IMR-90 (cell line): Measurements from ENCODE around the gene MALRD1. TPM values are rescaled to one million over a fixed set of nuclear protein-coding genes. Genes with fewer than 3 reads are reported as not detected.

ENCODE experiments used
- ATAC-seq: fragments of 200-7000 bp; cut with Tn5 transposase; 2 replicates; pipeline ENCODE4 v1.9.1; 2020; ENCODE audit warnings: low read depth, mild to moderate bottlenecking, moderate library complexity
- BruUV-seq: library from RNA; stranded (reverse); fragments of 400-500 nt; replicated peaks from 2 replicates; lab custom pipeline; 2021; lab: Mats Ljungman, UMichigan
- CTCF ChIA-PET: fragments of 300-600 bp; formaldehyde crosslinking; extraction: SDS; loops from one replicate; lab custom pipeline; 2021; ENCODE audit warnings: antibody characterized with exemption; lab: Yijun Ruan, JAX
- POLR2A ChIA-PET: fragments of 300-600 bp; sonication (Branson Sonifier 250); formaldehyde crosslinking; loops from one replicate; lab custom pipeline; 2022; ENCODE audit warnings: antibody characterized with exemption; ENCODE audit not compliant: unreplicated experiment; lab: Charles Lee
- DNase-seq: peaks from one replicate; pipeline ENCODE4 v3.0.0; 2013
- H2AFZ ChIP-seq: replicated peaks from 2 replicates; pipeline ENCODE3; 2013; ENCODE audit warnings: low read length, mild to moderate bottlenecking; ENCODE audit not compliant: poor library complexity
- H2AK5ac ChIP-seq: 2 replicates; pipeline ENCODE4 v1.6.1; 2013; ENCODE audit warnings: low read depth, low read length, inconsistent platforms
- H2AK9ac ChIP-seq: replicated peaks from 2 replicates; pipeline ENCODE3; 2013; ENCODE audit warnings: mild to moderate bottlenecking, low read depth, low read length, moderate library complexity; ENCODE audit not compliant: poor library complexity
- H2BK120ac ChIP-seq: 2 replicates; pipeline ENCODE4 v1.6.1; 2013; ENCODE audit warnings: low read depth, low read length, inconsistent platforms
- H2BK15ac ChIP-seq: 3 replicates; pipeline ENCODE4 v1.6.1; 2013; ENCODE audit warnings: low read depth, low read length, inconsistent platforms
- H2BK20ac ChIP-seq: 2 replicates; pipeline ENCODE4 v1.6.1; 2013; ENCODE audit warnings: low read depth, mild to moderate bottlenecking, inconsistent platforms, low read length, moderate library complexity
- H2BK5ac ChIP-seq: 2 replicates; pipeline ENCODE4 v1.6.1; 2013; ENCODE audit warnings: mild to moderate bottlenecking, low read depth, low read length, inconsistent platforms; ENCODE audit not compliant: poor library complexity, severe bottlenecking
- H3K14ac ChIP-seq: replicated peaks from 2 replicates; pipeline ENCODE4 v1.6.1; 2013; ENCODE audit warnings: low read depth, low read length, inconsistent platforms
- H3K18ac ChIP-seq: 2 replicates; pipeline ENCODE4 v1.6.1; 2013; ENCODE audit warnings: low read depth, low read length, control low read depth
- H3K23ac ChIP-seq: 2 replicates; pipeline ENCODE4 v1.6.1; 2013; ENCODE audit warnings: low read depth, low read length, inconsistent platforms
- H3K27ac ChIP-seq: 2 replicates; pipeline ENCODE4 v1.5.1; 2013; ENCODE audit warnings: mild to moderate bottlenecking, control low read depth, low read length; ENCODE audit not compliant: insufficient read depth
- H3K27me3 ChIP-seq: 2 replicates; pipeline ENCODE4 v1.6.1; 2013; ENCODE audit warnings: low read length; ENCODE audit not compliant: control insufficient read depth, insufficient read depth
- H3K36me3 ChIP-seq: 2 replicates; pipeline ENCODE4 v1.6.1; 2013; ENCODE audit warnings: low read length, mixed read lengths; ENCODE audit not compliant: control insufficient read depth, insufficient read depth
- H3K4ac ChIP-seq: 2 replicates; pipeline ENCODE4 v1.6.1; 2013; ENCODE audit warnings: low read depth, low read length, inconsistent platforms
- H3K4me1 ChIP-seq: 2 replicates; pipeline ENCODE4 v1.6.1; 2013; ENCODE audit warnings: low read length, mixed read lengths; ENCODE audit not compliant: control insufficient read depth, insufficient read depth
- H3K4me2 ChIP-seq: 2 replicates; pipeline ENCODE4 v1.6.1; 2013; ENCODE audit warnings: low read depth, mild to moderate bottlenecking, control low read depth, low read length, moderate library complexity
- H3K4me3 ChIP-seq: 2 replicates; pipeline ENCODE4 v1.5.1; 2013; ENCODE audit warnings: low read depth, mild to moderate bottlenecking, control low read depth, low read length, moderate library complexity; ENCODE audit not compliant: insufficient read depth
- H3K56ac ChIP-seq: 2 replicates; pipeline ENCODE4 v1.6.1; 2013; ENCODE audit warnings: low read length, inconsistent platforms; ENCODE audit not compliant: insufficient read depth; ENCODE audit errors: extremely low read depth
- H3K79me1 ChIP-seq, 2 experiments: 2 replicates each; pipeline ENCODE4 v1.6.1; 2013; ENCODE audit warnings: low read length in 2 of 2, inconsistent platforms in 1 of 2, low read depth in 1 of 2
- H3K9ac ChIP-seq: 2 replicates; pipeline ENCODE4 v1.6.1; 2013; ENCODE audit warnings: low read depth, low read length, control low read depth
- H3K9me1 ChIP-seq: 2 replicates; pipeline ENCODE4 v1.6.1; 2013; ENCODE audit warnings: low read length, inconsistent platforms; ENCODE audit not compliant: insufficient read depth
- H3K9me3 ChIP-seq: 2 replicates; pipeline ENCODE4 v1.6.1; 2013; ENCODE audit warnings: low read length; ENCODE audit not compliant: control insufficient read depth, insufficient read depth
- H4K20me1 ChIP-seq: 2 replicates; pipeline ENCODE4 v1.6.1; 2013; ENCODE audit warnings: low read length, inconsistent platforms; ENCODE audit not compliant: insufficient read depth
- H4K5ac ChIP-seq: 2 replicates; pipeline ENCODE4 v1.6.1; 2013; ENCODE audit warnings: mild to moderate bottlenecking, low read depth, low read length, control low read depth
- H4K8ac ChIP-seq, 2 experiments: 2 replicates each; pipeline ENCODE4 v1.6.1; 2013; ENCODE audit warnings: low read depth in 2 of 2, low read length in 2 of 2, control low read depth in 1 of 2, inconsistent platforms in 1 of 2
- H4K91ac ChIP-seq: 2 replicates; pipeline ENCODE4 v1.6.1; 2013; ENCODE audit warnings: low read depth, low read length, inconsistent platforms; ENCODE audit not compliant: insufficient read depth
- BHLHE40 ChIP-seq: fragments of 150-350 bp; IDR thresholded peaks from 2 replicates; pipeline ENCODE4 v1.6.1; 2016; ENCODE audit warnings: mild to moderate bottlenecking, low read depth, low read length
- CEBPB ChIP-seq: IDR thresholded peaks from 2 replicates; pipeline ENCODE4 v1.6.1; 2012; ENCODE audit warnings: low read depth, low read length, improper control_type of control experiment
- CHD1 ChIP-seq: IDR thresholded peaks from 2 replicates; pipeline ENCODE4 v1.6.1; 2012; ENCODE audit warnings: low read depth, low read length, improper control_type of control experiment
- CTCF ChIP-seq: conservative IDR thresholded peaks from 2 replicates; pipeline ENCODE4 v1.5.1; 2012; ENCODE audit warnings: mild to moderate bottlenecking, low read depth, low read length, improper control_type of control experiment
- FOS ChIP-seq: fragments of 150-350 bp; IDR thresholded peaks from 2 replicates; pipeline ENCODE4 v1.6.1; 2016; ENCODE audit warnings: low read depth, low read length
- MXI1 ChIP-seq: IDR thresholded peaks from 2 replicates; pipeline ENCODE4 v1.6.1; 2012; ENCODE audit warnings: low read depth, mild to moderate bottlenecking, low read length, moderate library complexity, borderline replicate concordance
- NFE2L2 ChIP-seq: fragments of 150-350 bp; IDR thresholded peaks from 2 replicates; pipeline ENCODE4 v1.6.1; 2016; ENCODE audit warnings: low read depth, mild to moderate bottlenecking, low read length
- RAD21 ChIP-seq: IDR thresholded peaks from 2 replicates; pipeline ENCODE4 v1.6.1; 2012; ENCODE audit warnings: low read length, improper control_type of control experiment
- RFX5 ChIP-seq: IDR thresholded peaks from 2 replicates; pipeline ENCODE4 v1.8.0; 2012; ENCODE audit warnings: low read depth, mild to moderate bottlenecking, low read length, moderate library complexity
- WGBS, 2 experiments: methylation state at CpG; one replicate each; pipeline versions ENCODE4 v1.1.5 to v1.1.7; 2013; ENCODE audit warnings: missing lambda C conversion rate in 2 of 2; ENCODE audit not compliant: insufficient read length in 1 of 2; ENCODE audit errors: extremely low coverage in 2 of 2; 5-methylcytosine and 5-hydroxymethylcytosine counted together
- dilution Hi-C: fragments of 300-500 bp; cut with HindIII; formaldehyde crosslinking; loops from one replicate; pipeline ENCODE4 v1.14.3; 2018; ENCODE audit warnings: low sequenced_read_pairs; ENCODE audit not compliant: unreplicated experiment
- in situ Hi-C: fragments of 300-500 bp; cut with MboI; formaldehyde crosslinking; loops from 3 replicates; pipeline ENCODE4 v1.14.3; 2019; ENCODE audit warnings: low sequenced_read_pairs, inconsistent platforms, mixed read lengths
- intact Hi-C: fragments of 100-400 bp; cut with micrococcal nuclease; formaldehyde crosslinking; loops from 2 replicates; pipeline ENCODE4 v1.10.0; 2022
- polyA plus RNA-seq, 3 experiments: library from polyadenylated mRNA; depleted of rRNA; stranded (reverse); fragments of >200 nt; gene quantifications; 2 replicates each; pipeline ENCODE4 v1.2.3, GENCODE V29; 2012; ENCODE audit warnings: low replicate concordance in 1 of 3
- total RNA-seq: library from RNA; depleted of rRNA; stranded (reverse); fragments of >200 nt; gene quantifications from 2 replicates; pipeline ENCODE4 v1.2.3, GENCODE V29; 2012

MALRD1 gene
- total and polyA plus RNA-seq, 2 of the 4 experiments (the other 2 are of a cell fraction), result 0.34 to 1.1 TPM

GRCh38 chr10:19505320-19506312, 457.0 kb downstream of the MALRD1 start:
- Histone ChIP-seq H3K9me1 (no peaks in the 10 kb centered on the region), H4K91ac (no peak overlapping the region), H2BK15ac (no peak overlapping the region), H3K14ac (no peak overlapping the region), H2AK9ac (no peak overlapping the region), H4K20me1 (no peaks in the 10 kb centered on the region), H3K4me2 (no peak overlapping the region), H3K9me3 (no peaks in the 10 kb centered on the region), H3K4me1 (no peaks in the 10 kb centered on the region), H3K79me1 (no peaks in the 10 kb centered on the region), H4K8ac (no peak overlapping the region), H2BK120ac (no peak overlapping the region), H3K9ac (no peak overlapping the region), H3K4ac (no peak overlapping the region), H3K56ac (no peak overlapping the region), H3K18ac (no peak overlapping the region), H3K27ac (no peak overlapping the region), H3K23ac (no peak overlapping the region), H3K27me3 (no peaks in the 10 kb centered on the region), H2BK5ac (no peak overlapping the region), H2BK20ac (no peak overlapping the region), H3K36me3 (no peaks in the 10 kb centered on the region), H2AK5ac (no peak overlapping the region), H4K5ac (no peak overlapping the region), H3K4me3 (no peak overlapping the region), H2AFZ (no peak overlapping the region)
- ATAC-seq, result no peak
- ChIA-PET CTCF (no interaction called here), POLR2A (no interaction called here)
- 70% methylated on average over 2 of the region's 6 CpGs; no CpG with 5 or more reads in 1 of the 2 experiments for WGBS, 2 experiments
- in situ Hi-C loops (no loop called here), intact Hi-C loops (no loop called here), dilution Hi-C loops (no loop called here)
- no TSS peak for BruUV-seq
- no peak for DNase-seq
- TF ChIP-seq NFE2L2 (no peak), RAD21 (no peak), FOS (no peak), CEBPB (no peak), CHD1 (no peak), RFX5 (no peak), MXI1 (no peak), CTCF (no peak), BHLHE40 (no peak)
